ENCODE results near the gene CIB4.

CIB4 gene

GRCh38 chr2:26609839-26610277, 31.3 kb downstream of the CIB4 start:
- DNase-seq (ENCODE audit: low read depth), result no peak
- no peak for TF ChIP-seq CTCF (conservative IDR thresholded peaks at IDR 0.05; ENCODE audit: control insufficient read depth, insufficient read depth, low read depth, low read length)
- H3K4me3 ChIP-seq (ENCODE audit: control insufficient read depth, low read depth, low read length), result no peak overlapping the region

GRCh38 chr2:26609205-26609631, 31.9 kb downstream of the CIB4 start:
- H3K4me3 ChIP-seq (ENCODE audit: control insufficient read depth, low read depth, low read length), result no peak overlapping the region
- DNase-seq (ENCODE audit: low read depth), result no peak

GRCh38 chr2:26608557-26608956, 32.6 kb downstream of the CIB4 start:
- no peak overlapping the region for H3K4me3 ChIP-seq (ENCODE audit: control insufficient read depth, low read depth, low read length)
- no peak for TF ChIP-seq CTCF (conservative IDR thresholded peaks at IDR 0.05; ENCODE audit: control insufficient read depth, insufficient read depth, low read depth, low read length)
- no peak for DNase-seq (ENCODE audit: low read depth)

More at GRCh38 chr2:26609205-26609631, 31.9 kb downstream of the CIB4 start:
- TF ChIP-seq CTCF (conservative IDR thresholded peaks at IDR 0.05; ENCODE audit: control insufficient read depth, insufficient read depth, low read depth, low read length), result no peak

- H3K4me3 ChIP-seq (ENCODE audit: control insufficient read depth, low read depth, low read length), result no peak overlapping the region
- no peak for TF ChIP-seq CTCF (conservative IDR thresholded peaks at IDR 0.05; ENCODE audit: control insufficient read depth, insufficient read depth, low read depth, low read length)
- DNase-seq (ENCODE audit: low read depth), result no peak
Measured at GRCh38 chr2:26607698-26608097, 33.5 kb downstream of the CIB4 start.

GRCh38 chr2:26606847-26607190, 34.3 kb downstream of the CIB4 start:
- no peak for DNase-seq (ENCODE audit: low read depth)

GRCh38 chr2:26605999-26606846, 34.9 kb downstream of the CIB4 start:
- peak; percentile 71 for DNase-seq (ENCODE audit: low read depth)
- no peak overlapping the region for H3K4me3 ChIP-seq (ENCODE audit: control insufficient read depth, low read depth, low read length)
- no peak for TF ChIP-seq CTCF (conservative IDR thresholded peaks at IDR 0.05; ENCODE audit: control insufficient read depth, insufficient read depth, low read depth, low read length)

More at GRCh38 chr2:26606847-26607190, 34.3 kb downstream of the CIB4 start:
- H3K4me3 ChIP-seq (ENCODE audit: control insufficient read depth, low read depth, low read length), result no peak overlapping the region
- TF ChIP-seq CTCF (conservative IDR thresholded peaks at IDR 0.05; ENCODE audit: control insufficient read depth, insufficient read depth, low read depth, low read length), result no peak
